SK-N-SH (cell line): ENCODE data around the gene ADD2. TPM values are rescaled to one million over a fixed set of nuclear protein-coding genes. Genes with fewer than 3 reads are reported as not detected.

ENCODE experiments used
- CTCF ChIA-PET: fragments of 300-600, 350-600 bp; formaldehyde crosslinking; extraction: SDS; loops from one replicate; lab custom pipeline; 2021; lab: Yijun Ruan, JAX
- POLR2A ChIA-PET: fragments of 350-600 bp; sonication (Branson Sonifier 250); formaldehyde crosslinking; extraction: SDS; loops from one replicate; lab custom pipeline; 2020; ENCODE audit warnings: antibody characterized with exemption, inconsistent platforms; lab: Yijun Ruan, JAX
- DNase-seq: peaks from one replicate; pipeline ENCODE4 v3.0.0; 2012
- H2AFZ ChIP-seq: fragments of 200-600 bp; sonication (generic); 2 replicates; pipeline ENCODE4 v1.8.1; 2016; ENCODE audit warnings: antibody characterized with exemption, mild to moderate bottlenecking, low read depth
- H3F3A ChIP-seq: fragments of 200-600 bp; sonication (generic); replicated peaks from 2 replicates; pipeline ENCODE3; 2016; ENCODE audit warnings: antibody characterized with exemption, mild to moderate bottlenecking; ENCODE audit not compliant: insufficient read depth
- H3K27ac ChIP-seq, 2 experiments: fragments of 200-500 bp in 1 of 2; fragments of 200-600 bp in 1 of 2; sonication (Bioruptor generic) in 1 of 2; sonication (generic), shearing (Covaris generic) in 1 of 2; 2 replicates each; pipeline versions ENCODE4 v1.5.1 to v1.6.1; 2014 to 2016; ENCODE audit warnings: low read depth in 2 of 2, inconsistent platforms in 1 of 2, low read length in 1 of 2, mild to moderate bottlenecking in 1 of 2, mixed read lengths in 1 of 2
- H3K27me3 ChIP-seq: fragments of 200-600 bp; sonication (generic), shearing (Covaris generic); 2 replicates; pipeline ENCODE4 v1.6.1; 2016; ENCODE audit warnings: mixed run types; ENCODE audit not compliant: insufficient read depth
- H3K36me3 ChIP-seq, 2 experiments: fragments of 200-500 bp in 1 of 2; fragments of 200-600 bp in 1 of 2; sonication (Bioruptor generic) in 1 of 2; sonication (generic) in 1 of 2; replicated peaks in 1 of 2; 2 replicates each; pipeline versions ENCODE3 to v1.5.1; 2014 to 2016; ENCODE audit warnings: low read length in 1 of 2, mild to moderate bottlenecking in 1 of 2; ENCODE audit not compliant: insufficient read depth in 2 of 2, control insufficient read depth in 1 of 2
- H3K4me1 ChIP-seq, 2 experiments: fragments of 200-500 bp in 1 of 2; fragments of 200-600 bp in 1 of 2; sonication (Bioruptor generic) in 1 of 2; sonication (generic), shearing (Covaris generic) in 1 of 2; 2 replicates each; pipeline versions ENCODE4 v1.5.1 to v1.6.1; 2014 to 2016; ENCODE audit warnings: low read depth in 1 of 2, low read length in 1 of 2, mixed run types in 1 of 2; ENCODE audit not compliant: insufficient read depth in 2 of 2, control insufficient read depth in 1 of 2
- H3K4me2 ChIP-seq: fragments of 200-600 bp; sonication (generic), shearing (Covaris generic); 2 replicates; pipeline ENCODE4 v1.6.1; 2017; ENCODE audit warnings: mixed run types
- H3K4me3 ChIP-seq, 2 experiments: fragments of 200-500 bp in 1 of 2; fragments of 200-600 bp in 1 of 2; sonication (Bioruptor generic) in 1 of 2; sonication (generic), shearing (Covaris generic) in 1 of 2; 2 replicates each; pipeline versions ENCODE4 v1.5.1 to v1.8.1; 2014 to 2016; ENCODE audit warnings: low read depth in 2 of 2, inconsistent platforms in 1 of 2, low read length in 1 of 2, mild to moderate bottlenecking in 1 of 2, mixed read lengths in 1 of 2, moderate library complexity in 1 of 2
- H3K79me2 ChIP-seq: fragments of 200-600 bp; sonication (generic); 2 replicates; pipeline ENCODE4 v1.8.1; 2017; ENCODE audit warnings: mild to moderate bottlenecking; ENCODE audit not compliant: insufficient read depth
- H3K9ac ChIP-seq: fragments of 200-600 bp; sonication (generic); 2 replicates; pipeline ENCODE4 v1.6.1; 2017; ENCODE audit warnings: mixed run types
- H3K9me2 ChIP-seq: fragments of 200-600 bp; sonication (generic); 2 replicates; pipeline ENCODE4 v1.6.1; 2017; ENCODE audit warnings: mixed run types
- H3K9me3 ChIP-seq: fragments of 200-600 bp; sonication (generic); 2 replicates; pipeline ENCODE4 v1.6.1; 2017; ENCODE audit warnings: mixed run types, mild to moderate bottlenecking, moderate library complexity
- H4K20me1 ChIP-seq: fragments of 200-600 bp; sonication (generic); 2 replicates; pipeline ENCODE4 v1.6.1; 2017; ENCODE audit warnings: mild to moderate bottlenecking, mixed run types; ENCODE audit not compliant: insufficient read depth
- CHD2 ChIP-seq: fragments of 150-350 bp; IDR thresholded peaks from 2 replicates; pipeline ENCODE4 v1.6.1; 2018; ENCODE audit warnings: low read length; ENCODE audit not compliant: partially characterized antibody
- EP300 ChIP-seq, 2 experiments: IDR thresholded peaks; 2 replicates each; pipeline versions ENCODE4 v1.4.0 to v1.6.1; 2012; ENCODE audit warnings: borderline replicate concordance in 1 of 2, low read depth in 1 of 2, low read length in 1 of 2
- FOXJ3 ChIP-seq: sonication (generic); formaldehyde crosslinking; IDR thresholded peaks from 2 replicates; pipeline ENCODE4 v1.5.1; 2020; ENCODE audit warnings: mild to moderate bottlenecking, missing genetic modification reagents
- FOXM1 ChIP-seq: IDR thresholded peaks from 2 replicates; pipeline ENCODE4 v1.4.0; 2012; ENCODE audit warnings: low read depth, mild to moderate bottlenecking
- IRF3 ChIP-seq: fragments of 150-350 bp; IDR thresholded peaks from 2 replicates; pipeline ENCODE4 v1.6.1; 2016; ENCODE audit warnings: mild to moderate bottlenecking, low read depth, low read length
- MAX ChIP-seq: IDR thresholded peaks from 2 replicates; pipeline ENCODE4 v1.4.0; 2012; ENCODE audit warnings: low read depth
- NRF1 ChIP-seq: IDR thresholded peaks from 2 replicates; pipeline ENCODE4 v1.6.1; 2012; ENCODE audit warnings: low read depth, mild to moderate bottlenecking, low read length
- POLR2AphosphoS5 ChIP-seq: IDR thresholded peaks from 2 replicates; pipeline ENCODE4 v1.6.1; 2012; ENCODE audit warnings: low read depth, low read length
- RFX5 ChIP-seq: IDR thresholded peaks from 2 replicates; pipeline ENCODE4 v1.6.1; 2012; ENCODE audit warnings: mild to moderate bottlenecking, improper control_type of control experiment, low read length
- RXRA ChIP-seq: IDR thresholded peaks from 2 replicates; pipeline ENCODE4 v1.4.0; 2012; ENCODE audit warnings: low read depth, mild to moderate bottlenecking, borderline replicate concordance
- SMC3 ChIP-seq: IDR thresholded peaks from 2 replicates; pipeline ENCODE4 v1.6.1; 2012; ENCODE audit warnings: low read depth, low read length, improper control_type of control experiment
- TCF12 ChIP-seq: IDR thresholded peaks from 2 replicates; pipeline ENCODE4 v1.4.0; 2012
- ZBTB33 ChIP-seq: IDR thresholded peaks from 2 replicates; pipeline ENCODE4 v1.4.0; 2012; ENCODE audit warnings: low read depth, borderline replicate concordance
- WGBS: methylation state at CpG from one replicate; pipeline ENCODE4 v1.1.6; 2017; ENCODE audit warnings: low lambda C conversion rate; 5-methylcytosine and 5-hydroxymethylcytosine counted together
- polyA plus RNA-seq, 3 experiments: library from polyadenylated mRNA; depleted of rRNA; stranded (reverse); fragments of >200 nt; gene quantifications; 2 replicates each; pipeline ENCODE4 v1.2.3, GENCODE V29; 2012
- TF ChIP-seq, protein P1 (sequence below): IDR thresholded peaks from 2 replicates; pipeline ENCODE4 v1.4.0; 2012; ENCODE audit warnings: low read depth, borderline replicate concordance
- TF ChIP-seq, protein P2 (sequence below): IDR thresholded peaks from 2 replicates; pipeline ENCODE4 v1.6.1; 2012; ENCODE audit warnings: mild to moderate bottlenecking, low read depth, low read length, moderate library complexity

The ADD2 gene
- polyA plus RNA-seq, 1 of the 3 experiments (the other 2 are of a cell fraction): 0.30 TPM

- Histone ChIP-seq H3K4me3 (no peak overlapping the region), H2AFZ (no peak overlapping the region), H3K27ac (no peak overlapping the region), H3K4me2 (no peak overlapping the region), H3K9me3 (no peaks in the 10 kb centered on the region), H3F3A (no peaks in the 10 kb centered on the region), H3K36me3 (no peaks in the 10 kb centered on the region), H4K20me1 (no peaks in the 10 kb centered on the region), H3K27me3 (no peaks in the 10 kb centered on the region), H3K4me1 (no peaks in the 10 kb centered on the region), H3K9ac (no peak overlapping the region), H3K79me2 (no peaks in the 10 kb centered on the region), H3K9me2 (no peaks in the 10 kb centered on the region)
- ChIA-PET POLR2A (no interaction called here), CTCF (interaction anchor here (1.0 to 2.9 kb wide), 6 partner anchors 8 to 336 kb away, joined by 3 to 20 read pairs (median 10); no protein-coding TSS in a partner anchor)
- 31% methylated on average over 4 of the region's 4 CpGs for WGBS
- DNase-seq: no peak
- no peak for TF ChIP-seq SMC3
- no peak for TF ChIP-seq RFX5
- TF ChIP-seq, protein P1, sequence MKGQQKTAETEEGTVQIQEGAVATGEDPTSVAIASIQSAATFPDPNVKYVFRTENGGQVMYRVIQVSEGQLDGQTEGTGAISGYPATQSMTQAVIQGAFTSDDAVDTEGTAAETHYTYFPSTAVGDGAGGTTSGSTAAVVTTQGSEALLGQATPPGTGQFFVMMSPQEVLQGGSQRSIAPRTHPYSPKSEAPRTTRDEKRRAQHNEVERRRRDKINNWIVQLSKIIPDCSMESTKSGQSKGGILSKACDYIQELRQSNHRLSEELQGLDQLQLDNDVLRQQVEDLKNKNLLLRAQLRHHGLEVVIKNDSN: no peak
- no peak for TF ChIP-seq NRF1
- TF ChIP-seq MAX: no peak
- no peak for TF ChIP-seq EP300 (IDR thresholded peaks at IDR 0.05; ENCODE audit: borderline replicate concordance in 1 of 2, low read depth in 1 of 2, low read length in 1 of 2)
- no peak for TF ChIP-seq ZBTB33
- no peak for TF ChIP-seq CHD2
- TF ChIP-seq TCF12: no peak
- TF ChIP-seq IRF3: no peak
- TF ChIP-seq RXRA: no peak
- TF ChIP-seq FOXJ3 (CRISPR knock-in tag): no peak
- no peak for TF ChIP-seq FOXM1
- no peak for TF ChIP-seq POLR2AphosphoS5
- TF ChIP-seq, protein P2, sequence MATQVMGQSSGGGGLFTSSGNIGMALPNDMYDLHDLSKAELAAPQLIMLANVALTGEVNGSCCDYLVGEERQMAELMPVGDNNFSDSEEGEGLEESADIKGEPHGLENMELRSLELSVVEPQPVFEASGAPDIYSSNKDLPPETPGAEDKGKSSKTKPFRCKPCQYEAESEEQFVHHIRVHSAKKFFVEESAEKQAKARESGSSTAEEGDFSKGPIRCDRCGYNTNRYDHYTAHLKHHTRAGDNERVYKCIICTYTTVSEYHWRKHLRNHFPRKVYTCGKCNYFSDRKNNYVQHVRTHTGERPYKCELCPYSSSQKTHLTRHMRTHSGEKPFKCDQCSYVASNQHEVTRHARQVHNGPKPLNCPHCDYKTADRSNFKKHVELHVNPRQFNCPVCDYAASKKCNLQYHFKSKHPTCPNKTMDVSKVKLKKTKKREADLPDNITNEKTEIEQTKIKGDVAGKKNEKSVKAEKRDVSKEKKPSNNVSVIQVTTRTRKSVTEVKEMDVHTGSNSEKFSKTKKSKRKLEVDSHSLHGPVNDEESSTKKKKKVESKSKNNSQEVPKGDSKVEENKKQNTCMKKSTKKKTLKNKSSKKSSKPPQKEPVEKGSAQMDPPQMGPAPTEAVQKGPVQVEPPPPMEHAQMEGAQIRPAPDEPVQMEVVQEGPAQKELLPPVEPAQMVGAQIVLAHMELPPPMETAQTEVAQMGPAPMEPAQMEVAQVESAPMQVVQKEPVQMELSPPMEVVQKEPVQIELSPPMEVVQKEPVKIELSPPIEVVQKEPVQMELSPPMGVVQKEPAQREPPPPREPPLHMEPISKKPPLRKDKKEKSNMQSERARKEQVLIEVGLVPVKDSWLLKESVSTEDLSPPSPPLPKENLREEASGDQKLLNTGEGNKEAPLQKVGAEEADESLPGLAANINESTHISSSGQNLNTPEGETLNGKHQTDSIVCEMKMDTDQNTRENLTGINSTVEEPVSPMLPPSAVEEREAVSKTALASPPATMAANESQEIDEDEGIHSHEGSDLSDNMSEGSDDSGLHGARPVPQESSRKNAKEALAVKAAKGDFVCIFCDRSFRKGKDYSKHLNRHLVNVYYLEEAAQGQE: no peak
Measured at GRCh38 chr2:70639841-70640436, 128.1 kb downstream of the ADD2 start.
